Retina (tissue), 1 donor: ENCODE measurements around the gene BORA.
"Not testable (repeated sequence)": the region's sequence is repeated elsewhere in the genome, so short reads cannot be mapped to it uniquely, and the experiment has no call there.

Experiments
- DNase-seq: peaks from one replicate; pipeline ENCODE4 v3.0.0-alpha.2; 2016

BORA gene

GRCh38 chr13:72727417-72728289 is at the start of gene BORA, which contains the start of gene MZT1:
BORA (plus strand) TSS chr13:72727923; CDS start chr13:72728941, 1,018 bp downstream.
MZT1 (minus strand) TSS chr13:72727629; CDS start chr13:72727602, 27 bp downstream.
- peak; percentile 97 for DNase-seq

GRCh38 chr13:72678312-72678711 is 49.4 kb upstream of the BORA start:
- DNase-seq: no peak

DNA sequence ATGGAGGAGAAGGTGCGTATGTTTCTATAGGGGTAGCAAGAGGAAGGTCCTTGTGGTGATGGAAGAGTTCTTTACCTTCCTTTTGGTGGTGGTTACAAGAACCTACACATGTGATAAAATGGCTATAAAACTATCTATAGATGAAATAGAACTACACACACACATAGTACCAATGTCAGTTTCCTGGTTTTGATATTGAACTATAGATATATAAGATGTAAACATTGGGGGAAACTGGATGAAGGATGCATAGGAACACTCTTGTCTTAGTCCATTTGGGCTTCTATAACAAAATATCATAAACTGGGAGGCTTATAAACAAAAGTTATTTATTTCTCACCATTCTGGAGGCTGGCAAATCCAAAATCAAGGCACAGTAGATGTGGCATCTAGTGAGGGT is 47.4 kb upstream of the BORA start:
- DNase-seq: no peak

DNA sequence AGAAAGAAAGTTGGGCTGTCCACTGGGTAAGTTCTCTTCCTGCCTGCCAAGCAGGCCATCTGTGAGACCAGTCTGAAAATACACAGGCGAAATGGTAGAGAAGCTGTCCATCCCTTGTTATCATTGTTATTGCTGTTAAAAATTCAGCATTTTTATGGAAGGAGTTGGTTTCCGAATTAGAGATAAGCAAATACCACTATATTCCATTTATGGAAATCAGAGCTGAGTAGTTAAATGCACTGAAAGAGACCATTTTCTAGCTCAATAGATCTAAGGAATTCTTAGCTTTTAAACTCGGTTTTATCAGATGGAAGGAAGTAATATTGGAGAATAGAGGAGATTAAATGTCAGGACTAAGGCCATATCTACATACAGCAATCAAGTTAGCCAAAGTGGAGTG is 41.0 kb upstream of the BORA start:
- DNase-seq: no peak

DNA sequence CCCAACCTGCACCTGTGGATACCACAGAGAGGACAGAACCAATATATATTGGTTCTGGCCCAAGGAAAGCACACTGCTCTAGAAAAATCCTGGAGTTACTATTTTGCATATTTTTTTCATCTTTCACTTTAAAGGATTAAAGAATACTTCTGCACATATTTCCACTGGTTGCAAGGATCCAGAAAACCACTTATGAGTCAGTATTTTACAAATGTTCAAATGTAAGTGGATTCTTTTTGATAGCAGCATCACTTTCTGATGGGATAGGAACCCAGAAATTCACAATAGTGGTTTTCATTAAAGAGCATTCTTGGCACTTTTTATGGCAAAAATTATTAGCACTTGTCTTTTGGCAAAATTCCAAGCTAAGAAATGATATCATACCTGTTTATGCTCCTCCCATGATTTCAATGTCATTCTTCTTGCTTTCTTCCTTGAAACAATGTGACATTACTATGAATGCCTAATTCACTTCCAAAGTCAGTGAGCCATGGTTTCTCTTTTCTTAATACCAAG is 38.5 kb upstream of the BORA start:
- DNase-seq: no peak

- no peak for DNase-seq
These were observed 34.7 kb upstream of the BORA start for GRCh38 chr13:72692884-72693514.

GRCh38 chr13:72693832-72694231 is 33.9 kb upstream of the BORA start:
- no peak for DNase-seq

GRCh38 chr13:72694314-72694713 is 33.4 kb upstream of the BORA start:
- no peak for DNase-seq

GRCh38 chr13:72696579-72696978 is 31.1 kb upstream of the BORA start:
- no peak for DNase-seq

DNA sequence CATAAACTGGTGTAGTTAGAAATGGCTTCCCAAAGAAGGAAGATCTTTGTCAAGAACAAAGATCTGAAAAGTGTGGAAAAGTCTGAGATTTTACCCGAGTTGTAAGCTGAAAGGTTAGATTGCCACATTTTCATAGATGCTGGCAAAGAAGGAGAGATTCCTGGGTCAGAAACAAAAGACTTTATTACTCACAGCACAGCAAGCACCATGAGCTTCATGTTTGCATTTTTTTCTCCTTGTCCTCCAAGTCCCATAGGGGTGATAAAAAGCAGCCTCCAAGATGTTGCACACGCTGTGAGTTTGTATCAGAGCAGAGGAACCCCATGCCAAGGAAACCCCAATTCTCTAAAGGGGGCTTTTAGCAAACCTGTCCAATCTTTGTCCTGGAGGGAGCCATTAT is 29.6 kb upstream of the BORA start:
- no peak for DNase-seq

GRCh38 chr13:72700509-72700908 is 27.2 kb upstream of the BORA start:
- no peak for DNase-seq

GRCh38 chr13:72716776-72717175 is 10.9 kb upstream of the BORA start:
- DNase-seq: no peak

DNA sequence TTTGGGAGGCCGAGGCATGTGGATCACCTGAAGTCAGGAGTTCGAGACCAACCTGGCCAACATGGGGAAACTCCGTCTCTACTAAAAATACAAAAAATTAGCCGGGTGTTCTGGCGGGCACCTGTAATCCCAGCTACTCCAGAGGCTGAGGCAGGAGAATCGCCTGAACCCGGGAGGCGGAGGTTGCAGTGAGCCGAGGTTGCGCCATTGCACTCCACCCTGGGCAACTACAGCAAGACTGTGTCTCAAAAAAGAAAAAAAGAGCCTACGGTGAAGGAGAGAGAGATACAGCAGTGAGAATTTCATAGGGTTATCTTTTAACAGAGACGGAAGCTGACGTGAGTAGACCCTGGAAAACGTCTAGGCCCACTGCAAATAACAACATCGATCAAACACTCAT is 1.5 kb upstream of the BORA start:
- DNase-seq: not testable (repeated sequence)

- DNase-seq: no peak
These were observed 852 bp upstream of the BORA start for GRCh38 chr13:72726726-72727416.

DNA sequence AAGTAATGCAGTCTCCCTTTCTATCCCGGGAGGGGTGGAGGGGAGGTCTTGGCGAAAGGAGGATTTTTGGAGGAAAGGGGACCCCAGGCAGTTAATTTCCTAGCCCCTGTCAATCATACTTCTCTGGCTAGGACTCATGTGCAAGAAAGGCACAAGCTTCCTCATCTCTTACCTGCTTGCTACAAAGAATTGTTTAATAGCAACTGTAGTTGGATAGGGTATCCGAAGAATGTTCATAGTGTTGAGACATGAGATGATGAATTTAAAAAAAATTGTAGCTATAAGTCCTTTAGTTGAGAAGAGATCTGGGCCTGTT is 525 bp downstream of the BORA start:
- DNase-seq: no peak

GRCh38 chr13:72737033-72737432 is 9.3 kb downstream of the BORA start:
- no peak for DNase-seq

DNA sequence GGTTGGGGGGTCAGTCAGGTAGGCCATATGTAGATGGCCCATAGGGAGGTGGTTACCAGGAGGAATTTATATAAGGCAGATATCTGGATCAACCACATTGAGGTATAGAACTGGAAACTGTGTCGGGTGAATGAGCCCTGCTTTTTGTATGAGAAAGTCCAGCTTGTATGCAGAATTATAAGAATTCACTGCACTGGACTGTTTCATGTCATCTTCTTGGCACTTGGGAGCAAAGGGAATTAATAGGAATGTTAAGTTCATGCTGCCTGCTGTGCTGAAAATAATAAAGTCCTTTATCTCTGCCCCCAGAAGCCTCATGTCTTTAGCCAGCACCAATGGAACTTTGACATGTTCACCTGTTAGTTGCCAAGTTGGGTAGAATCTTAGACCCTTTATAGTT is 12.3 kb downstream of the BORA start:
- DNase-seq: no peak

- DNase-seq: no peak
These were observed 17.5 kb downstream of the BORA start for GRCh38 chr13:72745260-72745659.

- DNase-seq: no peak
These were observed 23.5 kb downstream of the BORA start for GRCh38 chr13:72751220-72751619.

DNA sequence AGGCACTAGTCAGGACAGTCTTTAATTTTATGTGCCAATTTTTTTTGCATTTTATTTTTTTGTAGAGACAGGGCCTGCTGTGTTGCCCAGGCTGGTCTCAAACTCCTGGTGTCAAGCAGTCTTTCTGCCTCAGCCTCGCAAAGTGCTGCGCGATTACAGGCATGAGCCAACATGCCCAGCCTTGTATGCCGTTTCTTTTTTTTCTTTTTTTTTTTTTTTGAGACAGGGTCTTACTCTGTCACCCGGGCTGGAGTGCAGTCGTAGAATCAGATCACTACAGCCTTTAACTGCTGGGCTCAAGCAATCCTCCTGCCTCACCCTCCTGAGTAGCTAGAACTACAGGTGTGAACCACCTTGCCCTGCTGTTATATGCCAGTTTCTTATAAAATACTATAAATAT is 26.4 kb downstream of the BORA start:
- DNase-seq: no peak

GRCh38 chr13:72757792-72758535 is 30.2 kb downstream of the BORA start:
- no peak for DNase-seq

- no peak for DNase-seq
These were observed 32.5 kb downstream of the BORA start for GRCh38 chr13:72760189-72760588.

DNA sequence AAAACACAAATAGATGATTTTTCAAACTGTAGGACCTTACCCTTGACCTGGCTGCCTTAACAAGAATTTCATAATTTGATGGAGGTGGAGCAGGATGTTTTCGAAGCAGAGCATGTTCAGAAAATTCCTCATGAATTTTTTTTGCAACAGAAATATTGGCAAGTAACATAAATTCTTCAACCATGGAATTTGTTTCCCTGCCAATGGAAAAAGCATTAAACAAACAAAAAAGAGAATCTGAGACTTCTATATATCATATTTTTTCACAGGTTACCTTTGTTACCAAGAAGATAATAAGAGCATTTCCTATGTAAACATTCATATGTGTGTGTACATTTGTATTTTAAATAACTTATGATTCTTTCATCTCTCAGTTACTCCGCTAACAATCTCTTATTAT is 35.7 kb downstream of the BORA start:
- DNase-seq: no peak
